NB4 (cell line): Measurements from ENCODE around the gene PTPRK.

Experiments
- POLR2A ChIP-seq: IDR thresholded peaks from 2 replicates; pipeline ENCODE4 v1.6.1; 2011; ENCODE audit warnings: mild to moderate bottlenecking; ENCODE audit not compliant: insufficient read length; ENCODE audit errors: extremely low read depth
- TF ChIP-seq, protein P1 (sequence below): IDR thresholded peaks from one replicate; pipeline ENCODE4 v1.5.1; 2012; ENCODE audit warnings: low read depth, low read length

DNA sequence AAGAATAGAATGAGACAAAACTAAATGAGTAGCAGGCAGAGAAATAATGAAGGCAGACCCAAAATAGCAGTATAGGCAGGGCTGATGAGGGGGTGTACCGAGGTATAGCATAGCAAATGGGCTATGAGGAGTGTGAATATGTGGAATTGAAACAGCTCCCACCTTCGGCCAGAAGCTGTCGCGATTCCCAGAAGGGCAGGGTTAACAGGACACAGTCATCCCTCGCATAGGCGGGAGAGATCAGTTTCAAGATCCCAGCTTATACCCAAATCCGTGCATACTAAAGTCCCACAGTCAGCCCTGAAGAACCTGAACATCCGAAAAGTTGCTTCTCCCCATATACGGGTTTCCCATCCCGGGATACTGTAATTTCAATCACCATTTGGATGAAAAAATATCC, 82.7 kb downstream of the PTPRK start:
- TF ChIP-seq, protein P1, sequence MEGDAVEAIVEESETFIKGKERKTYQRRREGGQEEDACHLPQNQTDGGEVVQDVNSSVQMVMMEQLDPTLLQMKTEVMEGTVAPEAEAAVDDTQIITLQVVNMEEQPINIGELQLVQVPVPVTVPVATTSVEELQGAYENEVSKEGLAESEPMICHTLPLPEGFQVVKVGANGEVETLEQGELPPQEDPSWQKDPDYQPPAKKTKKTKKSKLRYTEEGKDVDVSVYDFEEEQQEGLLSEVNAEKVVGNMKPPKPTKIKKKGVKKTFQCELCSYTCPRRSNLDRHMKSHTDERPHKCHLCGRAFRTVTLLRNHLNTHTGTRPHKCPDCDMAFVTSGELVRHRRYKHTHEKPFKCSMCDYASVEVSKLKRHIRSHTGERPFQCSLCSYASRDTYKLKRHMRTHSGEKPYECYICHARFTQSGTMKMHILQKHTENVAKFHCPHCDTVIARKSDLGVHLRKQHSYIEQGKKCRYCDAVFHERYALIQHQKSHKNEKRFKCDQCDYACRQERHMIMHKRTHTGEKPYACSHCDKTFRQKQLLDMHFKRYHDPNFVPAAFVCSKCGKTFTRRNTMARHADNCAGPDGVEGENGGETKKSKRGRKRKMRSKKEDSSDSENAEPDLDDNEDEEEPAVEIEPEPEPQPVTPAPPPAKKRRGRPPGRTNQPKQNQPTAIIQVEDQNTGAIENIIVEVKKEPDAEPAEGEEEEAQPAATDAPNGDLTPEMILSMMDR, result no peak
- no peak for TF ChIP-seq POLR2A
